CD14-positive monocyte (primary cell): Measurements from ENCODE around the gene MPL. TPM values are rescaled to one million over a fixed set of nuclear protein-coding genes. Genes with fewer than 3 reads are reported as not detected.

Experiments used
- DNase-seq, 3 donors: peaks; one replicate each; pipeline ENCODE4 v3.0.0-alpha.2; 2011 to 2022
- H2AFZ ChIP-seq: 2 replicates; pipeline ENCODE4 v1.6.0; 2012; ENCODE audit warnings: mild to moderate bottlenecking, low read depth, low read length, inconsistent platforms; ENCODE audit not compliant: insufficient read depth, poor library complexity, severe bottlenecking
- H3K27ac ChIP-seq, 2 donors: 1 replicate in 1 of 2; 2 replicates in 1 of 2; pipeline ENCODE4 v1.5.1; 2012 to 2013; ENCODE audit warnings: low read length in 2 of 2, control low read depth in 1 of 2, inconsistent platforms in 1 of 2, low read depth in 1 of 2, mild to moderate bottlenecking in 1 of 2
- H3K27me3 ChIP-seq, 2 donors: one replicate each; pipeline versions ENCODE4 v1.6.0 to v1.6.1; 2011 to 2013; ENCODE audit warnings: low read length in 2 of 2; ENCODE audit not compliant: control insufficient read depth in 2 of 2, insufficient read depth in 2 of 2
- H3K36me3 ChIP-seq, 2 donors: replicated peaks in 1 of 2; 1 replicate in 1 of 2; 2 replicates in 1 of 2; pipeline versions ENCODE4 v1.5.1 to v1.6.1; 2012 to 2013; ENCODE audit warnings: low read length in 2 of 2, control low read depth in 1 of 2, inconsistent platforms in 1 of 2, mild to moderate bottlenecking in 1 of 2; ENCODE audit not compliant: insufficient read depth in 2 of 2, control insufficient read depth in 1 of 2
- H3K4me1 ChIP-seq, 2 donors: 1 replicate in 1 of 2; 2 replicates in 1 of 2; pipeline versions ENCODE4 v1.5.1 to v1.6.1; 2012 to 2013; ENCODE audit warnings: low read length in 2 of 2, control low read depth in 1 of 2, inconsistent platforms in 1 of 2, mild to moderate bottlenecking in 1 of 2, moderate library complexity in 1 of 2; ENCODE audit not compliant: insufficient read depth in 2 of 2, control insufficient read depth in 1 of 2
- H3K4me2 ChIP-seq: replicated peaks from 2 replicates; pipeline ENCODE3; 2012; ENCODE audit warnings: low read length, moderate library complexity, mild to moderate bottlenecking; ENCODE audit not compliant: poor library complexity, severe bottlenecking; ENCODE audit errors: extremely low read depth
- H3K4me3 ChIP-seq, 3 experiments: fragments of 200-600 bp in 1 of 3; sonication (generic) in 1 of 3; replicated peaks in 1 of 3; 1 replicate in 2 of 3; 2 replicates in 1 of 3; pipeline ENCODE4 v1.5.1; 2011 to 2013; ENCODE audit warnings: low read length in 3 of 3, mild to moderate bottlenecking in 3 of 3, control low read depth in 2 of 3, low read depth in 2 of 3, inconsistent platforms in 1 of 3, moderate library complexity in 1 of 3
- H3K79me2 ChIP-seq: 2 replicates; pipeline ENCODE4 v1.6.0; 2012; ENCODE audit warnings: mild to moderate bottlenecking, control low read depth, inconsistent platforms, low read length, moderate library complexity; ENCODE audit not compliant: insufficient read depth
- H3K9ac ChIP-seq: 2 replicates; pipeline ENCODE4 v1.6.0; 2017; ENCODE audit warnings: low read length, mild to moderate bottlenecking; ENCODE audit not compliant: insufficient read depth, poor library complexity, severe bottlenecking
- H3K9me3 ChIP-seq, 2 donors: replicated peaks in 1 of 2; 1 replicate in 1 of 2; 2 replicates in 1 of 2; pipeline versions ENCODE4 v1.5.1 to v1.6.1; 2012 to 2013; ENCODE audit warnings: low read length in 2 of 2, control low read depth in 1 of 2; ENCODE audit not compliant: control insufficient read depth in 1 of 2, insufficient read depth in 1 of 2
- H4K20me1 ChIP-seq: 2 replicates; pipeline ENCODE4 v1.6.0; 2012; ENCODE audit warnings: mild to moderate bottlenecking, low read length, control low read depth, moderate library complexity; ENCODE audit not compliant: insufficient read depth
- H3K27ac Mint-ChIP-seq, 7 donors: one replicate each; pipeline ENCODE4 v1.8.0; 2020; ENCODE audit warnings: mild to moderate bottlenecking in 7 of 7, mixed read lengths in 7 of 7, moderate library complexity in 6 of 7, inconsistent platforms in 2 of 7
- H3K27me3 Mint-ChIP-seq, 3 donors: one replicate each; pipeline ENCODE4 v1.8.0; 2021 to 2022; ENCODE audit warnings: low read depth in 3 of 3, mild to moderate bottlenecking in 3 of 3, mixed read lengths in 3 of 3, moderate library complexity in 3 of 3, inconsistent platforms in 1 of 3
- H3K36me3 Mint-ChIP-seq, 2 donors: one replicate each; pipeline ENCODE4 v1.8.0; 2020; ENCODE audit warnings: mixed read lengths in 2 of 2, inconsistent platforms in 1 of 2, mild to moderate bottlenecking in 1 of 2
- H3K4me1 Mint-ChIP-seq: one replicate; pipeline ENCODE4 v1.8.0; 2020; ENCODE audit warnings: mild to moderate bottlenecking, mixed read lengths
- H3K4me3 Mint-ChIP-seq, 2 donors: one replicate each; pipeline ENCODE4 v1.8.0; 2020; ENCODE audit warnings: mild to moderate bottlenecking in 2 of 2, mixed read lengths in 2 of 2, moderate library complexity in 1 of 2
- H3K9me3 Mint-ChIP-seq, 7 donors: one replicate each; pipeline ENCODE4 v1.8.0; 2020 to 2022; ENCODE audit warnings: mixed read lengths in 7 of 7, mild to moderate bottlenecking in 6 of 7, moderate library complexity in 6 of 7, inconsistent platforms in 2 of 7
- CTCF ChIP-seq: fragments of 200-600 bp; IDR thresholded peaks from one replicate; pipeline ENCODE4 v1.8.0; 2022; ENCODE audit warnings: antibody characterized with exemption, mild to moderate bottlenecking
- WGBS: methylation state at CpG from one replicate; pipeline ENCODE4 v1.1.5; 2013; ENCODE audit warnings: missing lambda C conversion rate; ENCODE audit not compliant: insufficient coverage; 5-methylcytosine and 5-hydroxymethylcytosine counted together
- intact Hi-C, 2 donors: fragments of 100-400 bp; cut with micrococcal nuclease; formaldehyde crosslinking; loops; one replicate each; pipeline versions ENCODE4 v1.15.0 to v1.15.1; 2023
- polyA plus RNA-seq, 3 donors: library from polyadenylated mRNA; depleted of rRNA in 1 of 3; unstranded in 2 of 3; stranded (reverse) in 1 of 3; fragments of 300-500 nt in 2 of 3; fragments of >200 nt in 1 of 3; fragmentation: Illumina TruSeq in 2 of 3; gene quantifications; 1 replicate in 2 of 3; 2 replicates in 1 of 3; pipeline ENCODE4 v1.2.3, GENCODE V29; 2012 to 2021

MPL gene
- polyA plus RNA-seq, 3 donors, result not detected

GRCh38 chr1:43395523-43395922 is 57.9 kb downstream of the MPL start:
- H3K79me2 ChIP-seq, result peaks cover 59% of the 10 kb centered on the region
- intact Hi-C loops, result no loop called here
- H3K27ac Mint-ChIP-seq, result no peak overlapping the region

GRCh38 chr1:43396059-43396458 is 58.4 kb downstream of the MPL start:
- no peak overlapping the region for H3K4me3 ChIP-seq
- no peak for TF ChIP-seq CTCF
- Mint-ChIP-seq H3K36me3 (peaks cover 28 to 51% of the 10 kb centered on the region in 2 donors), H3K27me3 (no peaks in the 10 kb centered on the region), H3K9me3 (peaks cover 0 to 13% (median 2%) of the 10 kb centered on the region in 7 donors), H3K4me1 (peaks cover 6% of the 10 kb centered on the region), H3K27ac (no peak overlapping the region), H3K4me3 (no peak overlapping the region)
- no peak overlapping the region for H3K9ac ChIP-seq
- intact Hi-C loops, result no loop called here
- H3K36me3 ChIP-seq, result peaks cover 16 to 45% of the 10 kb centered on the region in 2 donors
- WGBS, result no CpG with 5 or more reads among the region's 1 CpG
- H3K9me3 ChIP-seq, result peaks cover 0 to 4% of the 10 kb centered on the region in 2 donors
- peaks cover 56% of the 10 kb centered on the region for H3K79me2 ChIP-seq
- H3K4me2 ChIP-seq, result no peak overlapping the region
- no peak overlapping the region for H3K27ac ChIP-seq
- peaks cover 34% of the 10 kb centered on the region for H4K20me1 ChIP-seq
- peaks cover 0 to 3% of the 10 kb centered on the region in 2 donors for H3K4me1 ChIP-seq
- no peaks in the 10 kb centered on the region for H3K27me3 ChIP-seq
- H2AFZ ChIP-seq, result no peak overlapping the region
- DNase-seq, result no peak

More at GRCh38 chr1:43395523-43395922, 57.9 kb downstream of the MPL start:
- Histone ChIP-seq H3K4me3 (no peak overlapping the region), H3K4me2 (no peak overlapping the region), H3K27ac (no peak overlapping the region), H2AFZ (no peak overlapping the region), H3K27me3 (no peaks in the 10 kb centered on the region), H4K20me1 (peaks cover 34% of the 10 kb centered on the region), H3K9ac (no peak overlapping the region), H3K4me1 (peaks cover 3 to 9% of the 10 kb centered on the region in 2 donors), H3K9me3 (peaks cover 0 to 4% of the 10 kb centered on the region in 2 donors), H3K36me3 (peaks cover 16 to 45% of the 10 kb centered on the region in 2 donors)
- DNase-seq, result no peak
- 100% methylated on average over 2 of the region's 4 CpGs for WGBS
- no peak for TF ChIP-seq CTCF
- Mint-ChIP-seq H3K4me3 (no peak overlapping the region), H3K9me3 (peaks cover 0 to 13% (median 2%) of the 10 kb centered on the region in 7 donors), H3K27me3 (no peaks in the 10 kb centered on the region), H3K36me3 (peaks cover 28 to 49% of the 10 kb centered on the region in 2 donors), H3K4me1 (peaks cover 9% of the 10 kb centered on the region)
